GM18868 (cell line): ENCODE results near the gene ARFGEF3.
A peak's percentile ranks its signal among the peaks of the same experiment; 100 is the strongest.

Source experiments
- ATAC-seq: cut with Tn5 transposase; IDR thresholded peaks from one replicate; pipeline ENCODE4 v1.9.1; 2021; ENCODE audit warnings: mild to moderate bottlenecking, moderate library complexity; ENCODE audit not compliant: unreplicated experiment

ARFGEF3 gene

DNA sequence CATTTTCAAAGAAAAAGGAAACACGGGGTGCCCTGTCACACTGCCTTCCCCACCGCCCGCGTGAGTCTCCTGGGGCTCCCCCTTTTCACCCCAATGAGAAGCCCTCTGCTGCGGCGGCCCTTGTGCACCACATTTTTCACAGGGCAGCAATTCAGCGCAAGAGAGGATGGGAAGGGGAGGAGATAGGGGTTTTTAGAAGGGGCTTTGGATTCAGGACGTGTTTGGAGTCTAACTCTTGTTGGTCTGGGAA, 726 bp upstream of the ARFGEF3 start:
- no peak for ATAC-seq

DNA sequence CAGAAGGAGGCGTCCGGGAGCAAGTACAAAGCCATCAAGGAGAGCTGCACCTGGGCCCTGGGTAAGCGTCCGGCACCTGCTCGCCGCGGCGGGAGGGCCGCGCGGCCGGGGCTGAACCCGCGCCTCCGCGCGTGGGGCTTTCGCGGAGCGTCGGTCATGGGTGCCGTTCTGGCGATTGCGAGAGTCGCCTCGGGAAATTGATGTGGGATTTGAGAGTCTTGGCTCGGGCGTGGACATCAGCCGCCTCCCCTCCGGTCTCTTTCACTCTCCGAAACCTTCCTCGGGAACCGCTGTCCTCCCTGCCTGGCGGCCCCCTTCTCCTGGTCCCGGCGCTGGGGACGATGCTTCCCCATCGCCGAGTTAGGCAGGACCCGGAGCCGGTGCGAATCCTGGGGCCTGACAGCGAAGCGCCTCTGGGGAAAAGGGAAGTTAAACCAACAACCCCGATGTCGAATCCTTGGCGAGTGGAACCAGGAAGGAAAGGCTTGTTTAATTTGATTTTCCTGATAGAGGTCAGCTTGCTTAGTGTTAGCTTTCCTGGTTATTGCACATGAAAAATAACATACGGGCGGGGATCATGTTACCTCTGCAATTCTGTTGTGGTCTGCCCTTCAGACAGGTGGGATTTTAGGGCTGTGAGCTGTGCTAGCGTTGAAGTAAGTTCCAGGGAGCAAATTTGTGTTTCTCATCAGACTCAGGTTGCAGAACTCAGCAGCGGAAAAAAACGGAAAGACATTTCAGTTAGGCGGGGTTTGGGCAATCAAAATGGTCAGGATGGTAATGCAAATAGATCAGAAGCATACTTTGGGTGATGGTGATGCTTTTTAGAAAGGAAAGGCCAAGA, 594 bp downstream of the ARFGEF3 start:
- peak; percentile 29 for ATAC-seq

DNA sequence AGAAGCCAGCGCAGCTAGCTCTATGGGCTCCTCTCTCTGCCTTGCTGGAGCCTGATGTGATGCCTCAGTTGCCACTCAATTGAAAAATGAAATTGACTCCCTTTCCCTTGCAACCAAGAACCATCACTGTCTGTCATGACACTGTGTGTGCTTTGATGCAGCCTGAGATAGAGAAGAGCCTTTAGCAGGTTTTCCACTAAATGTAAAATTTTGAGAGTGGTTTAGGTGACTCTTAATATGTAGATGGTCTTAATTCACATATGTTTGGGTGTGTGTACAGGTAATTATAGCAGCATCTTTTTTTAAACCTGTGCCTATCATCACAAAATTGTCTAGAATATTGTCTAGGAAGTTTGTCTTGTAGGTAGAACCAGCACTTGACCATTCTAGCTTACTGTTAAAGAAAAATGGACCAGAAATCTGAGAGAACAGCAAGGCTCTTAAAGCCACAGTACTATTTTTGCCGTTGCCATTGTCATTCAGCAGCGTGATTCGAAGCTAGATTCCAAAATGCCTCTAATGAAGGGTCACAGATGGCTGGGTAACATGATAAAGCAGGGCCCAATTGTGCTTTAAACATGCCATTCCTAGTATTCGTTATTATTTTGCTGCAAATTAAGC, 1.3 kb downstream of the ARFGEF3 start:
- no peak for ATAC-seq

DNA sequence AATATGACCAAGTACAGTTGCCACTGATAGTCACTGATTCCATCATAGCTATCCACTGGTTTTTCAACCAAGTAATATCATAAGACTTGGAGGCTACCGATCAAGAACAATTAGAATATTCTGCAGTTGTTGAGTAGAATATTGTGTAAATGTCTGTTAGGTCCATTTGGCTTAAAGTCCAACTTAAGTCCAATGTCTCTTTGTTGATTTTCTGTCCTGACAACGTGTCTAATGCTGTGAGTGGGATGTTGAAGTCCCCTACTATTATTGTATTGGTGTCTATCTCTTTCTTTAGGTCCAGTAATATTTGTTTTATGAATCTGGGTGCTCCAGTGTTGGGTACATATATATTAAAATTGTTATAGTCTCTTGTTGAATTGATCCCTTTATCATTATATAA, 13.9 kb downstream of the ARFGEF3 start:
- no peak for ATAC-seq

DNA sequence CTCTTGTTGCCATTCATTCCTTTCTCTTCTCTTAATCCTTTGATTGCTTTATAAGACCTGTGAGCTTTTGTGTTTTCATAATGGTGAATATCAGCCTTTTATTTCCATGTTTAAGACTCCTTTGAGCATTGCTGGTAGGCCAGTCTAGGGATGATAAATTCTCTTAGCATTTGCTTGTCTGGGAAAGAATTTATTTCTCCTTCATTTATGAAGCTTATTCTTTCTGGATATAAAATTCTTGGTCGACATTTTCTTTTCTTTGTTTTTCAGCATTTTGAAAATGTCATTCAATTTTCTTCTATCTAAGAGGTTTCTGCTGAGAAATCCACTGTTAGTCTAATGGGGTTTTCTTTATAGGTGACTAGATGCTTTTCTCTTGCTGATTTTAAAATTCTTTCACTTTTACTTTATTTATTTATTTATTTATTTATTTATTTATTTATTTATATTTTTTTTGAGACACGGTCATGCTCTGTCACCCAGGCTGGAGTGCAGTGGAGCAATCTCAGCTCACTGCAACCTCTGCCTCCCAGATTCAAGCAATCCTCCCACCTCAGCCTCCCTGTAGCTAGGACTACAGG, 15.0 kb downstream of the ARFGEF3 start:
- no peak for ATAC-seq

DNA sequence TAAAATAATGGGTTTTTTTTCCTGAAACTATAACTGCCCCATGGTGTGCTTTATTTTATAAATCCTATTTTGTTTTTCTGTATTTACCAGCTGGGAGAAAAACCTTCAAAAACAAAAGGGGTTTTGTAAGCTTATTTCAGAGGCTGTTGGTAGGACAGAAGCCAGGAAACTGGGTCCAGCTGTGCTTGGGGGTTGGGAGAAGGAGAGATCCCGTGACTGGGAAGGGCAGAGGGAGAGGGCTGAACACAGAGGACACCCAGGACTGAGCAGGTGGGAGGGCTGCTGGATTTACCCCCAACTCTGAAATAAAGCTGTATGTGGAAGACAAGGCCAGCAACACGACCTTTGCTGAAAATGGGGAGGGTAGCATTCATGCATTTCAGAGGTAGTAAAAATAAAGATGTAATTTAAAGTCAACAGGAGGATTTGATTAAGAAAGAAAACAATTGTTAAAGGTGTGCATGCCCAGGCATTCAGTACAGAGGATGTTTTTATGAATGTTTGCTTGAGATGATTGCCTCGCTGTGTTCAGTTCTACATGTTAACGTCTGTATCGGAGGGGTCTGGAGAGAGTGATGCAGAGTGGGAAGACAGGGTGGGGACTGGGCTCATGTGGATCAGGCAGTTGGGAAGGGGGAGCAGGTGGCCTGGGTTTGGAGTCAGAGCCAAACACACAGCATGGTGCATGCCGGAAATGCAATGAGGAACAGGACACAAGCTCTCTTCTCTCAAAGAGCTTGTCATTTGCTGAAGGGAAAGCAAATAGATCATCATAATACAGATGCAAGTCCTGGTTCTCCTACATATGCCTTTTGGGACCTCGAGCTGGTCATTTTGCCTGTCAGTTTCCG, 21.4 kb downstream of the ARFGEF3 start:
- ATAC-seq, result no peak

- ATAC-seq, result no peak
Measured at GRCh38 chr6:138183790-138184134, 22.0 kb downstream of the ARFGEF3 start.

- ATAC-seq, result no peak
Measured at GRCh38 chr6:138184230-138184629, 22.5 kb downstream of the ARFGEF3 start.

DNA sequence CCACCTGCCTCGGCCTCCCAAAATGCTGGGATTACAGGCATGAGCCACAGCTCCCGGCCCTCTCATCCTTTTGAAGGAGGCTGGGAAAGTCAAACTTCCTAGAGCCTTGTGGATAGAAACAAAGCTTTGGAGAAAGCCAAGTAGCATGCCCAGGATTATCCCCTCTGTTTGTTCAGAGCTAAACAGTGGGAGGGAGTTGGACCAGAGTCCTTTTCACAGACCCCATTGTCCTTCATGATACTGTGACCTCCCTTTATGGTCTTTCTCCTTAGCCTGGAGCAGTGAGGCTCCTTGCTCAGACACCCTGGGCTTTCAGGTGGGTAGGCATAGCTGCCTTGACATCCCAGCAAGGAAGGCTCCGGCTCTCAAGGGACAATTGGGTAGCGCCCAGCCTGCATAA, 25.4 kb downstream of the ARFGEF3 start:
- ATAC-seq, result no peak

GRCh38 chr6:138188278-138188941, 26.7 kb downstream of the ARFGEF3 start:
- no peak for ATAC-seq

DNA sequence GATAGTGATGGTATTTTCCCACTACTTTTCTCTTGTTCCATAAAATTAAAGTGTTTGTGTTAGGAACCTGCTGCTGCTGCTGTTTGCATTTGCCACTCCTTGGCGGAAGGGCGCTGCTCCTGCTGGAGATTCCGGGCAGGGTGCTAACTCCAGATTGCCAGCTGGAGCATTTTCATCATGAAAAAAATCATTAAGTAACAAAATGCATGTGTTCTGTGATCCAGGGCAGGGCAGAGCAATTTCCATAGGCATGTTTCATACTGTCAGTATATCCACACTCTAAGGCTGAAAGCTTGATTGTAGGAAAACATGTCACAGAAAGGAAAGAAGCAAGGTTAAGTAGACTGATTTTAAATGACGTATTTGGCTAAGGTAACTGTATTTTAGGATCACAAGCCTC, 32.5 kb downstream of the ARFGEF3 start:
- ATAC-seq, result no peak

GRCh38 chr6:138196122-138196738, 34.5 kb downstream of the ARFGEF3 start:
- no peak for ATAC-seq

- ATAC-seq, result no peak
Measured at GRCh38 chr6:138197570-138197969, 35.8 kb downstream of the ARFGEF3 start.

GRCh38 chr6:138198430-138199091, 36.8 kb downstream of the ARFGEF3 start:
- ATAC-seq, result no peak

GRCh38 chr6:138201836-138202235, 40.1 kb downstream of the ARFGEF3 start:
- ATAC-seq, result no peak

DNA sequence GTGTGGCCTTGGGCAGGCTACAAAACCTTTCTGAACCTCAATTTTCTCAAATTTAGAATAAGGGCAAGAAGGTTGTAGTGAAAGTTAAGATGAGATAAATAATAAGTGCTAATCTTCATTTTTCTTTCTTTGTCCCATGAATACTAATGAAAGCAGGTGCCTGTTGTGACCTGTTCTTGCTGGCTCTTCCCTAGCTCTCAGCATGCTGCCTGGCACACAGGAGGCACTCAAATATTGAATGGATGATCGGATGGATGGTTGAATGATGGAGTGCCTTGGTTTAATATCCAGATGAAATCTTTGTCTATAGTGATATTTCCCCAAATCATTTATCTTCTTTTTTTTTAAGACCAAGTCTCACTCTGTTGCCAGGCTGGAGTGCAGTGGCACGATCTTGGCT, 41.6 kb downstream of the ARFGEF3 start:
- ATAC-seq, result no peak

- ATAC-seq, result no peak
Measured at GRCh38 chr6:138204303-138204702, 42.6 kb downstream of the ARFGEF3 start.

- no peak for ATAC-seq
Measured at GRCh38 chr6:138204792-138205384, 43.1 kb downstream of the ARFGEF3 start.

DNA sequence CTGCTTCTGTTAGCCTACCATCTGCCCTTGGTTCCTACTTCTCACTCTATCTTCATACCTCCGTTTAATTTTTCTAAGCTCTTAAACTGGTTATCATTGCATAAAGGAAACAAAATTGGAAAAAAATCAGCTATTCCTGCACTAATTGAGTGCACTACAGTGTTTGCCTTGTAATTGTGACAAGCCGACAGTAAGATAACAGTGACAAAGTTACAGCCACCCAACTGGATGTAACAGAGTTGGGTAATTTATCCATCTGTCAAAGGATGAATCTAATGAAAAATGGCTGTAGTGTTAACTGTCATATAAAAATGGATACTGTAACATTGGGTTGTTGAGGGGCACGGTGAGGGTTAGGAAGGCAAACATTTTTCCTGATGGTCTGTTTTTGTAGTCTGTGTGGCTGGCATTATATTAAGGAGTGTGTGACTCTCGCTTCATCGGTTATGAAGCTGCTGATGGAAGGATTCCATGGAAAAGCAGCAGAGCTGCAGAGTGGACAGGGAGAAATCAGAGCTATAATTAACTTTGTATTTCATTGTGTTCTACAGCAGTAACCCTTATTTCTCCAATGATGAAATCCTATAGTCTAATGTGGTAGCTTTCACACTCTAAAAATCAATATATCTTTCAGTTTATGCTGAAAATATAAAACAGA, 43.8 kb downstream of the ARFGEF3 start:
- ATAC-seq, result no peak
